Duodenal mucosa (tissue), 2 donors: ENCODE results near the gene ATP1B3.
"Not testable (repeated sequence)": the region's sequence is repeated elsewhere in the genome, so short reads cannot be mapped to it uniquely, and the experiment has no call there.

ENCODE experiments used
- H3K27ac ChIP-seq: one replicate; pipeline ENCODE4 v1.7.0; 2013; ENCODE audit warnings: low read depth, low read length
- H3K27me3 ChIP-seq, 2 donors: one replicate each; pipeline ENCODE4 v1.7.0; 2013; ENCODE audit warnings: low read length in 2 of 2, control low read depth in 1 of 2; ENCODE audit not compliant: insufficient read depth in 2 of 2, control insufficient read depth in 1 of 2
- H3K36me3 ChIP-seq, 2 donors: one replicate each; pipeline ENCODE4 v1.7.0; 2013; ENCODE audit warnings: low read length in 2 of 2, control low read depth in 1 of 2; ENCODE audit not compliant: insufficient read depth in 2 of 2, control insufficient read depth in 1 of 2
- H3K4me1 ChIP-seq, 2 donors: one replicate each; pipeline ENCODE4 v1.7.0; 2013; ENCODE audit warnings: low read length in 2 of 2, control low read depth in 1 of 2; ENCODE audit not compliant: insufficient read depth in 2 of 2, control insufficient read depth in 1 of 2
- H3K4me3 ChIP-seq, 2 donors: one replicate each; pipeline ENCODE4 v1.7.0; 2013; ENCODE audit warnings: low read length in 2 of 2, low read depth in 1 of 2
- H3K9ac ChIP-seq, 2 donors: one replicate each; pipeline ENCODE4 v1.7.0; 2013; ENCODE audit warnings: low read length in 2 of 2, low read depth in 1 of 2
- H3K9me3 ChIP-seq, 2 donors: one replicate each; pipeline ENCODE4 v1.7.0; 2013; ENCODE audit warnings: low read length in 2 of 2, control low read depth in 1 of 2; ENCODE audit not compliant: control insufficient read depth in 1 of 2

Gene ATP1B3

DNA sequence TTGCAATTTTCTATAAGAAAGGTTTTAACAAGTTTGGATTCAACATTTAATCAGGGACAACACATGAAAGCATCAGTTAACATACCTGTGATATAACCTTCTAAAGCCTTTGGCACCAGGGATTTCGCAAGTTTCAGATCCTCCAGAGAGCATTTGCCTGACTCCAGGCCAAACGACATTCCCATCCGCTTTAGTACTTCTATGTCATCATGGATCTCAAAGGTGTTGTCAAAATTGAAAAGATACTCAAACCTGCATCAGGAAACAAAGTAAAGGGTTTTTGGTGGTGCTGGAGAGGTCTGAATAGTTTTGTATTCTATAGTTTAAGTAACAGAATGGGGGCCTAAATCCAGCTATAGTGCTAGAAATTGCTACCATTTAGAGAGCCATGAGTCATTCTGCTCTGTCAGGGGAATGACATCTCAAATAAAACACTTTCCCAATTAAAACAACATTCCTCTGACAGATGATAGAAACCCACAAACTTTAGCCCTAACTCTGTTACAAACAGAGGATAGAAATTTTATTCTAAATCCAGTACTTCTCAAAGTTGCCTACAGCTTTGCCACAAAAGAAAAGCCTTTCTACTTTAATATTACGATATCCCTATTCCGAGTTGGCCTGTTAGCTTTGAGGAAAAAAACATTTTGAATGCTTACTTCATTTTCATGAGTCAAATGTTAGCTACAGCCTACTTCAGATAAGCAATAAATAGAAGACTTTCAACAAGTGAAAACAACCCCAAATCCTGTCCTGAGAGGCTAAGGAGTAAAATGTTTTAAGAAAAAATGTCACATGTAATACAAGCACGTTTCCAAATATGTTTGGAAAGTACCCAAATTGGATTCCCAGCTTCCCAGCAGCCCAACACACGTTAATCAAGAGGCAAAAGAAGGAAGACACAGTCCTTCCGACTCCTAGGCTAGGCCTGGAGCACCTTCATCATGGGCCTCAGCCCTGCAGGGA lies 83.4 kb downstream of the ATP1B3 start:
- H3K9me3 ChIP-seq = no peaks in the 10 kb centered on the region
- no peaks in the 10 kb centered on the region for H3K27me3 ChIP-seq
- H3K4me1 ChIP-seq = no peaks in the 10 kb centered on the region
- no peak overlapping the region for H3K27ac ChIP-seq
- H3K36me3 ChIP-seq = peaks cover 0 to 32% of the 10 kb centered on the region in 2 donors
- no peak overlapping the region for H3K4me3 ChIP-seq
- H3K9ac ChIP-seq = no peak overlapping the region

DNA sequence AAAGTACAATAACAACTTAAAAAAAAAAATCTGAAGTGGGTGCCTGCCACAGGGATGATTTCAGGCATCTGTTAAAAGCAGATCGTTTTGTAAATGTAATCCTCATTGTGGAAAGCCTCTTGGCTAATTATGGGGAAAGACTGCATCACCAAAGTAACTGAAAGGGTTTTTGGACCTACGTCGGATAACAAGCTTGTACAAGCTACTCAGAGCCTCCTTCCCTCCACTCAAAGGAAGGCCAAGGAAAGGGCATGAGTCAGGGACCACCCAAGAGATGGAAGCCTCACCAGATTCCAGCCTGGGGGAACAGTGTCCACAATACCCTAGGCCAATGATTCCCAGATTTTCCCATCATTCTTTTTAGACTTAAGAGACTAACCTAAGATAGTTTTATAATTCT lies 84.3 kb downstream of the ATP1B3 start:
- no peaks in the 10 kb centered on the region for H3K9me3 ChIP-seq
- H3K9ac ChIP-seq = no peak overlapping the region
- H3K36me3 ChIP-seq = peaks cover 0 to 32% of the 10 kb centered on the region in 2 donors

DNA sequence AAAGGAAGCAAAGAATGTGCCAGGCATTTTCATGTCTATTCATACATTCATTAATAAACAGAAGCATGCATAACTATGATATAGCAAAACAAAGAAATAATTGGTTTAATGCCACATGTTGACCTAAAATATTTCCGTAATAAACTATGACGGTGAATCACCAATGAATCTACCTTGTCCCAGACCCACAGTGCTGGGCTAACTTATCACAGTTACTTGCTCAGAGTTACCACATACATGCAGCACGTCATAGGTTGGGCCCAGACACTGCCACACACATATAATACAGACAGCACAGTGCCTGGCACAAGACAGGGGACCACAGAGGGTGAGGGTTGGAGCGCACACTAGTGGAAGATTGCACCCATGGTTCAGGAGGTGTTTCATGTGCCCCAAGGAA lies 86.9 kb downstream of the ATP1B3 start:
- Histone ChIP-seq H3K9me3 (no peaks in the 10 kb centered on the region), H3K4me1 (no peaks in the 10 kb centered on the region), H3K27ac (no peak overlapping the region), H3K36me3 (peaks cover 0 to 21% of the 10 kb centered on the region in 2 donors), H3K9ac (no peak overlapping the region), H3K4me3 (no peak overlapping the region), H3K27me3 (no peaks in the 10 kb centered on the region)

More for the DNA sequence above, 84.3 kb downstream of the ATP1B3 start:
- no peaks in the 10 kb centered on the region for H3K27me3 ChIP-seq
- no peak overlapping the region for H3K4me3 ChIP-seq
- no peak overlapping the region for H3K27ac ChIP-seq
- H3K4me1 ChIP-seq = no peaks in the 10 kb centered on the region

DNA sequence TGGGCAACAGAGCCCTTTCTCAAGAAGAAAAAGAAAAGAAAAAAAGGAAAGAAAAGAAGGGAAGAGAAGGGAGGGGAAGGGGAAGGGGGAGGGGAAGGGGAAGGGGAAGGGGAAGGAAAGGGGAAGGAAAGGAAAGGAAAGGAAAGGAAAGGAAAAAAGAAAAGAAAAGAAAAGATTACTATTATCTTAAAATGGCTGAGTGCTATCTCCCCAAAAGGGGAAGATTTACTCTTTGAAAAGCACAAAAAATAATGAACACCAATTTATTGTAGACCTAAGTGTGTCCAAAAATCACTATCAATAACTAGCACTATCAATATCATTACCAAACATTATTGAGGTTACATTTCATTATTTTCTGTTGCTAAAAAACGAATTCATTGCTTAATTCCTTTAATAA lies 89.0 kb downstream of the ATP1B3 start:
- Histone ChIP-seq H3K4me3 (no peak overlapping the region), H3K36me3 (peaks cover 0 to 19% of the 10 kb centered on the region in 2 donors), H3K9ac (no peak overlapping the region), H3K27me3 (no peaks in the 10 kb centered on the region), H3K4me1 (no peaks in the 10 kb centered on the region), H3K27ac (no peak overlapping the region), H3K9me3 (no peaks in the 10 kb centered on the region)

DNA sequence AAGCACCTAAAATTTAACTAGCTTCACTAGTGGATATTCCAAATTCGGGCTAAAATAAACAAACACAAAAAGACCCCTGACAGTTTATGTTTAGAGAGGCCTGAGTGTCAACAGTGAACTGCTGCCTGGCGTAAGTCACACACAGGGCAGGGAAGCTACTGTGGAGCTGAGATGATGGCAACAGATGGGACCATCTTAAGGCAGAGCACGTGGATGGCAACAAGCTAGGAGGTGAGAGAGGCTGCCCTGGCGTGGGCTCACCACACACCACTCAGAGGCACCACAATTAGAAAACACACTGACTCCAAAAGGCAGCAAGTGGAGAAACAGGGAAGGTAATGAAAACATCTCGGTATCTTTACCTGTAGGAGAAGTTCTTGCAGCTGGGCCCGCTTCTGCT lies 93.3 kb downstream of the ATP1B3 start:
- Histone ChIP-seq H3K27me3 (no peaks in the 10 kb centered on the region), H3K9me3 (no peaks in the 10 kb centered on the region), H3K36me3 (peaks cover 0 to 9% of the 10 kb centered on the region in 2 donors), H3K9ac (no peak overlapping the region), H3K4me3 (no peak overlapping the region), H3K27ac (no peak overlapping the region), H3K4me1 (no peaks in the 10 kb centered on the region)

DNA sequence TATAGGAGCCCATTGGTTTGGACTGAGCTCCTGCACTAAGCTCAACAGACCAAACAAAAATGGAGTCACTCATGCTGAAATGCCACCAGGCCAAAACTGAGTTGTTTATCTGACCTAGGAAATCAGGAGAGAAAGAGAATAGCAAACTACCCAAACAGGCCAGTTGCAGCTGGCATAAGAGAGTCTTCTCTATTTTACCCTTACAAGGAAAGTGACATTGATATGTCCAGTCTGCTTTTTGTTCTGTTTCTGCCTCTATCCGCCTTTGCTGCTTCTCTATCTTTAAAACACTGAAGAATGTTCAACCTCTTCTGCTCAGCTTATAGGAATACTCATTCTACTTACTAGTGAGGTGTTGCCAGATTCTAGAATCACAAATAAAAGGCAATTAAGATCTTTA lies 95.1 kb downstream of the ATP1B3 start:
- no peak overlapping the region for H3K27ac ChIP-seq
- H3K4me3 ChIP-seq = no peak overlapping the region
- H3K27me3 ChIP-seq = no peaks in the 10 kb centered on the region
- H3K9me3 ChIP-seq = no peaks in the 10 kb centered on the region
- H3K36me3 ChIP-seq = peaks cover 4 to 13% of the 10 kb centered on the region in 2 donors
- H3K9ac ChIP-seq = no peak overlapping the region
- H3K4me1 ChIP-seq = no peaks in the 10 kb centered on the region

DNA sequence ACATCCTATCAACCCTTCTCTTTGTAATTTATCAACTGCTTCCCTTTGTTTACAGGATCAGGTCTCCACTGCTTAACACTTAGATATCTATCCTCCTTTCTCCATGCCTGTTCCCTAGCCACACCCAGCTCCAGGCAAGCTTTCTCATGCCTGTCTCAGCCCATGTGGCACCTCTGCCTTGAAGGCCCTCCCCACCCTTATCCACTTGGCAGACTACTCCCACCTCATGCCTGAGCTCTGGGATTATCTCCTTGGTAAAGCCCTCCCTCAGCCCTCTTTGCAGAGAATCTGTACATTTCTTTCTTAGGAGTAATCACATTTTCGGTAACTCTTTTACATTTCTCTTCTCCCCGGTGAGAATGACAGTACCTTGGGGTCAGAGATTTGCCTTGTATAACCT lies 96.0 kb downstream of the ATP1B3 start:
- no peaks in the 10 kb centered on the region for H3K27me3 ChIP-seq
- H3K4me3 ChIP-seq = no peak overlapping the region
- H3K9me3 ChIP-seq = no peaks in the 10 kb centered on the region
- no peak overlapping the region for H3K27ac ChIP-seq
- no peak overlapping the region for H3K9ac ChIP-seq
- H3K36me3 ChIP-seq = peaks cover 5 to 13% of the 10 kb centered on the region in 2 donors
- no peaks in the 10 kb centered on the region for H3K4me1 ChIP-seq

DNA sequence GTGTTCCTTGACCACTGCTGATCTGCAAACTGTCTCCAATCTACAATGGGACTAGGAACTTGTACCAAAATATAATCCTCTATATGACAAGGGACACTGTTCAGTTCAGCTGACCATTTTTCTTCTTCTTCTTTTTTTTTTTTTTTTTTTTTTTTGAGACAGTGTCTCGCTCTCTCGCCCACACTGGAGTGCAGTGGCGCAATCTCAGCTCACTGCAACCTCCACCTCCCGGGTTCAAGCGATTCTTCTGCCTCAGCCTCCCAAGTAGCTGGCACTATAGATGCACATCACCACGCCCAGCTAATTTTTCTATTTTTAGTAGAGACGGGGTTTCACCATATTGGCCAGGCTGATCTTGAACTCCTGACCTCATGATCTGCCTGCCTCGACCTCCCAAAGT lies 98.3 kb downstream of the ATP1B3 start:
- not testable (repeated sequence) for H3K36me3 ChIP-seq, H3K4me3 ChIP-seq, H3K27me3 ChIP-seq, H3K27ac ChIP-seq, H3K9me3 ChIP-seq, H3K4me1 ChIP-seq, H3K9ac ChIP-seq
